T-cell (primary cell): ENCODE data around the gene HK1. TPM values are rescaled to one million over a fixed set of nuclear protein-coding genes. Genes with fewer than 3 reads are reported as not detected.
"Not testable (repeated sequence)": the region's sequence is repeated elsewhere in the genome, so short reads cannot be mapped to it uniquely, and the experiment has no call there.

Experiments
- ATAC-seq, 4 experiments: fragments of 200-7000 bp in 3 of 4; fragments of 150-1000 bp in 1 of 4; cut with Tn5 transposase; replicated peaks in 1 of 4; 1 replicate in 3 of 4; 2 replicates in 1 of 4; pipeline ENCODE4 v1.10.0; 2021; ENCODE audit warnings: moderate library complexity in 3 of 4, mild to moderate bottlenecking in 2 of 4, moderate number of reproducible peaks in 1 of 4
- CTCF ChIA-PET, 2 donors: fragments of 300-600 bp; sonication (Branson Sonifier 250); formaldehyde crosslinking; loops; one replicate each; lab custom pipeline; 2022; ENCODE audit warnings: antibody characterized with exemption in 2 of 2; lab: Charles Lee
- POLR2A ChIA-PET, 2 donors: fragments of 300-600 bp; sonication (Branson Sonifier 250); formaldehyde crosslinking; loops; one replicate each; lab custom pipeline; 2022; ENCODE audit warnings: antibody characterized with exemption in 2 of 2; lab: Charles Lee
- DNase-seq, 35 experiments: peaks; one replicate each; pipeline versions ENCODE4 v3.0.0 to v3.0.0-alpha.2; 2013 to 2023
- H3K27ac ChIP-seq: one replicate; pipeline ENCODE4 v1.5.1; 2013; ENCODE audit warnings: low read length
- H3K27me3 ChIP-seq, 2 experiments: replicated peaks in 1 of 2; 1 replicate in 1 of 2; 2 replicates in 1 of 2; pipeline versions ENCODE4 v1.6.1 to v1.7.0; 2013; ENCODE audit warnings: low read length in 1 of 2, mixed read lengths in 1 of 2; ENCODE audit not compliant: control insufficient read depth in 2 of 2, insufficient read depth in 2 of 2; ENCODE audit errors: extremely low read depth in 1 of 2
- H3K36me3 ChIP-seq, 2 donors: 1 replicate in 1 of 2; 2 replicates in 1 of 2; pipeline versions ENCODE4 v1.6.1 to v1.7.0; 2013; ENCODE audit warnings: low read length in 1 of 2; ENCODE audit not compliant: control insufficient read depth in 2 of 2, insufficient read depth in 1 of 2; ENCODE audit errors: extremely low read depth in 1 of 2
- H3K4me1 ChIP-seq, 2 experiments: 1 replicate in 1 of 2; 2 replicates in 1 of 2; pipeline versions ENCODE4 v1.6.1 to v1.7.0; 2013; ENCODE audit warnings: low read length in 2 of 2, mixed read lengths in 1 of 2; ENCODE audit not compliant: insufficient read depth in 2 of 2, control insufficient read depth in 1 of 2; ENCODE audit errors: extremely low read depth in 1 of 2
- H3K4me3 ChIP-seq, 2 donors: 1 replicate in 1 of 2; 2 replicates in 1 of 2; pipeline versions ENCODE4 v1.5.1 to v1.7.0; 2013; ENCODE audit warnings: mild to moderate bottlenecking in 2 of 2, low read length in 1 of 2, moderate library complexity in 1 of 2; ENCODE audit not compliant: control insufficient read depth in 1 of 2; ENCODE audit errors: extremely low read depth in 1 of 2
- H3K9me3 ChIP-seq: 2 replicates; pipeline ENCODE4 v1.7.0; 2013
- H3K27ac Mint-ChIP-seq, 2 donors: one replicate each; pipeline ENCODE4 v1.8.0; 2020 to 2021; ENCODE audit warnings: mild to moderate bottlenecking in 2 of 2, mixed read lengths in 2 of 2
- H3K27me3 Mint-ChIP-seq, 2 donors: one replicate each; pipeline ENCODE4 v1.8.0; 2021 to 2022; ENCODE audit warnings: mixed read lengths in 2 of 2
- H3K36me3 Mint-ChIP-seq: one replicate; pipeline ENCODE4 v1.8.0; 2021; ENCODE audit warnings: mixed read lengths
- H3K4me1 Mint-ChIP-seq, 3 donors: one replicate each; pipeline ENCODE4 v1.8.0; 2020 to 2022; ENCODE audit warnings: mixed read lengths in 3 of 3, mild to moderate bottlenecking in 1 of 3
- H3K4me3 Mint-ChIP-seq, 3 donors: one replicate each; pipeline ENCODE4 v1.8.0; 2020 to 2022; ENCODE audit warnings: mild to moderate bottlenecking in 3 of 3, mixed read lengths in 3 of 3, moderate library complexity in 3 of 3
- H3K9me3 Mint-ChIP-seq, 3 donors: one replicate each; pipeline ENCODE4 v1.8.0; 2020 to 2022; ENCODE audit warnings: mixed read lengths in 3 of 3
- WGBS: methylation state at CpG from one replicate; pipeline ENCODE4 v1.1.5; 2013; ENCODE audit warnings: missing lambda C conversion rate; ENCODE audit not compliant: insufficient coverage; 5-methylcytosine and 5-hydroxymethylcytosine counted together
- total RNA-seq, 35 experiments: library from RNA in 6 of 35; stranded (reverse) in 6 of 35; fragments of 120-200 nt in 1 of 35; gene quantifications; one replicate each; pipeline versions ENCODE4 v1.2.1 to v1.2.4 and lab custom pipeline; 2013 to 2026

Gene HK1
- total RNA-seq, 5 donors from 2014 or later (not counting 1 experiment from before 2014, with no cell fraction given): 66.3 to 85.5 (median 83.6) TPM

DNA sequence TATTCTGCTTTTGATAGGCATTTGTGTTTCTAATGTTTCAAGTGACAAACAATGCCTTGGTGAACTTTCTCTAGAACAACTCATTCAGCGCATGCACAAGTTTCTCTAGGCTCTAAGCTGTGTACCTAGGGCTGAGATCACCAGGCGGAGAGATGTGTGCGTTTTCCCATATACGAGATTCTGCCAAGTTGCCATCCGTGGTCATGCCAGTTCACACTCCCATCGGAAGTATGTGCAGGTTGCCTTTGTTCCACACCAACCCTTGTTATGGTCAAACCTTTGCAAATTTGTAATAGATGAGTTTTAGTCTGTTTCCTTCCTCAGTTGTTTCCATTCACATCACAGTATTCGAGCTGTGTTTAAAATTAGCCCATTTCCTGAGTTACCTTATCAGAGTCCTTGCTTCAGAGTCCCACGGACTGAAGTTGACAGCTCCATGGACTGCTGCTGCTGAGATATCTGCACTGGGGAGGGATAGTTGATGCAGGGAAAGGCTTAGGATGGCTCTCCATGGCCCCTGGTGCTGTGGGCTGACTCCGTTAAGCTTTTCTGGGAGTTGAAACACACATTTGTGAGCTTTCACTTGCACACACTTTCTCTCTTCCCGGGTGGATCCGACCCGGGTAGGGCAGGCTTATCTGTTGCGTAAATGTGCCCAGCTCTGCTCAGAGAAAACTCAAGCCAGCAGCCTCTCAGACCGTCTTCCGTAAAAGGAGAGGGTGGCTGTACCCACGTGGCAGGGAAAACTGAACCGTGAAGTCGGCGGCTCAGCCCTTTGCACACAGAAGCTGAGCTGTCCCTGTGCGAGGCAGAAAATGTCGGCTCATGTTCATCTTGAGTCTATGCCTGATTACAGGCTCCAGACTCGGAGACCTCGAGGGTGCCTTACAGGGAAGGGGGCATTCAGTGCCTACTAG lies 49.4 kb downstream of the HK1 start:
- Mint-ChIP-seq H3K27me3 (no peaks in the 10 kb centered on the region), H3K9me3 (no peaks in the 10 kb centered on the region), H3K4me3 (peak overlapping the region; percentile 70 to 79 (median 72)), H3K4me1 (peaks cover 76 to 82% (median 81%) of the 10 kb centered on the region in 3 donors), H3K36me3 (peaks cover 5% of the 10 kb centered on the region), H3K27ac (peak overlapping the region; percentile 82 to 92)
- WGBS: 17% methylated on average over 16 of the region's 23 CpGs
- peaks cover 34 to 54% of the 10 kb centered on the region in 2 experiments for H3K4me1 ChIP-seq
- ChIA-PET POLR2A (interaction anchor here (0.6 to 1.1 kb wide), 3 partner anchors 8 to 123 kb away, joined by 3 to 6 read pairs (median 3); partner anchors contain the start of gene TSPAN15 (in 1 of the 2)), CTCF (interaction anchor here in 1 of 2 donors (0.6 to 2.3 kb wide), 7 partner anchors 9 to 841 kb away, joined by 3 to 15 read pairs (median 3); no protein-coding TSS in a partner anchor)
- peak; percentile 81 to 93 (median 85) for ATAC-seq
- no peaks in the 10 kb centered on the region for H3K9me3 ChIP-seq
- peak in 21 of 35 experiments; percentile 8 to 57 (median 35) for DNase-seq
- peak overlapping the region; percentile 70 for H3K27ac ChIP-seq
- peak overlapping the region; percentile 35 to 66 for H3K4me3 ChIP-seq
- no peaks in the 10 kb centered on the region for H3K27me3 ChIP-seq
- H3K36me3 ChIP-seq: peaks cover 0 to 5% of the 10 kb centered on the region in 2 donors

DNA sequence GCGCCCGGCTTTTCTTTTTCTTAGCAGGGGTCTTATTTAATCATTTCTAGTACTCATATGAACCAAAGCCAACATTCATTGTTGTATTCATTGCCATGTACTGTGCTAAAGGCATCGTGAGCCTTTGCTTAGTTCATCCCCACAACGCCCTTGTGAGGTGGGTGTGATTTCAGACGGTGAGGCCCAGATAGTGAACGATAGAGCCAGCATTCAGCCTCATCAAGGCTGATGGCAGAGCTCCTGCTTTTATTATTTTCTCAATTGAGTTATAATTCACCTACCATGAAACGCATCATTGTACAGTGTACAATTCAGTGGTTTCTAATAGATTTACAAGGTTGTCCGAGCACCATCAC lies 50.1 kb downstream of the HK1 start:
- H3K4me1 ChIP-seq: peaks cover 34 to 60% of the 10 kb centered on the region in 2 experiments
- no CpG with 5 or more reads among the region's 8 CpGs for WGBS
- no peak for DNase-seq
- peak overlapping the region; percentile 70 for H3K27ac ChIP-seq
- ATAC-seq: peak; percentile 17 to 42 (median 29)
- H3K36me3 Mint-ChIP-seq: peaks cover 7% of the 10 kb centered on the region
- no peaks in the 10 kb centered on the region for H3K27me3 ChIP-seq
- ChIA-PET POLR2A (interaction anchor here (0.6 to 1.1 kb wide), 2 partner anchors 9 to 28 kb away, joined by 3 to 6 read pairs; no protein-coding TSS in a partner anchor), CTCF (interaction anchor here in 1 of 2 donors (1.1 to 2.3 kb wide), 2 partner anchors 10 to 20 kb away, joined by 4 to 15 read pairs; no protein-coding TSS in a partner anchor)
- H3K27ac Mint-ChIP-seq: peak overlapping the region; percentile 82 to 92
- H3K4me1 Mint-ChIP-seq: peaks cover 75 to 83% (median 82%) of the 10 kb centered on the region in 3 donors
- H3K9me3 ChIP-seq: no peaks in the 10 kb centered on the region
- H3K27me3 Mint-ChIP-seq: no peaks in the 10 kb centered on the region
- peaks cover 0 to 5% of the 10 kb centered on the region in 2 donors for H3K36me3 ChIP-seq
- no peak overlapping the region for H3K4me3 ChIP-seq
- H3K9me3 Mint-ChIP-seq: no peaks in the 10 kb centered on the region
- peak overlapping the region; percentile 70 to 79 (median 72) for H3K4me3 Mint-ChIP-seq

DNA sequence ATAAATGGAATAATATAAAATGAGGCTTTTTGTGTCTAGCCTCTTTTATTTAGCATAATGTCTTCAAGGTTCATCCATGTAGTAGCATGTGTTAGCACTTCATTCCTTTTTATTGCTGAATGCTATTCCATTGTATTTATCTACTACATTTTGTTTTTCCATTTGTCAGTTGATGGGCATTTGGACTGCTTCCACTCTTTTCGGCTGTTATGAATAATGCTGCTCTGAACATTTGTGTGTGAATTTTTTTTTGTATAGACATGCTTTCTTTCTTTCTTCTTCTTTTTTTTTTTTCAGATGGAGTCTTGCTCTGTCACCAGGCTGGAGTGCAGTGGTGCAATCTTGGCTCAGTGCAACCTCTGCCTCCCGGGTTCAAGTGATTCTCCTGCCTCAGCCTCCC lies 50.6 kb downstream of the HK1 start:
- H3K9me3 ChIP-seq, ATAC-seq, H3K4me3 ChIP-seq, H3K9me3 Mint-ChIP-seq, H3K27me3 ChIP-seq, H3K36me3 Mint-ChIP-seq, DNase-seq, H3K27me3 Mint-ChIP-seq, H3K36me3 ChIP-seq: not testable (repeated sequence)
- Mint-ChIP-seq H3K4me1 (peaks cover 70 to 82% (median 81%) of the 10 kb centered on the region in 3 donors), H3K27ac (peak overlapping the region; percentile 82 to 92), H3K4me3 (peak overlapping the region in 1 of 3 donors; percentile 79)
- ChIA-PET CTCF (interaction anchor here in 1 of 2 donors (2.3 kb wide), 1 partner anchor 10 kb away, joined by 15 read pairs; no protein-coding TSS in a partner anchor), POLR2A (interaction anchor here in 1 of 2 donors (0.6 kb wide), 1 partner anchor 27 kb away, joined by 3 read pairs; no protein-coding TSS in a partner anchor)
- WGBS: 100% methylated on average over 1 of the region's 2 CpGs
- Histone ChIP-seq H3K27ac (peak overlapping the region; percentile 70), H3K4me1 (peaks cover 34 to 63% of the 10 kb centered on the region in 2 experiments)

DNA sequence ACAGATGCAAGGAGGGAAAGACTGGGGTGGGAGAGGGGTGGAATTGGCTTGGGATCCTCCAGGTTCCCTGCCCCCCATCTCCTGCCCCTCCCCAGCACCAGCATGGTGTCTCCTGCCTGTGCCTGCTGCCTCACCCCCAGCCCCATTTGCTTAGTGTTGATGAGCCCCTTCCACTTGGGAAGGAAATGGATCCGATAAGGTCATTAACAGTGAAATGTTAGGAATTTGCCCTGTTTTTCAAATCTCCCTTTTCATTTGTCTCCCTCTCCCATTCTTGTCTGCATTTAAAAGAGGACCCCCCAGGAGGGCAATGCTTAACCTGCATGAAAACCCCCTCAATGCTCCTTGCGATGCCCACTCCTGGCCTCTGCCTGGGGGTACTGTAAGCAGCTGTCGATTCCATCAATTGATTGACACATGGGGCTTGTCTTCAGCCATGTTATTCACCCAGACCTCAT lies 51.5 kb downstream of the HK1 start:
- H3K4me1 ChIP-seq: peaks cover 38 to 64% of the 10 kb centered on the region in 2 experiments
- POLR2A ChIA-PET: no interaction called here
- H3K36me3 ChIP-seq: peaks cover 0 to 5% of the 10 kb centered on the region in 2 donors
- Mint-ChIP-seq H3K4me3 (no peak overlapping the region), H3K27ac (peak overlapping the region; percentile 66 to 80), H3K4me1 (peaks cover 76 to 83% (median 82%) of the 10 kb centered on the region in 3 donors), H3K9me3 (no peaks in the 10 kb centered on the region), H3K27me3 (no peaks in the 10 kb centered on the region), H3K36me3 (peaks cover 7% of the 10 kb centered on the region)
- DNase-seq: no peak
- CTCF ChIA-PET: no interaction called here
- no peaks in the 10 kb centered on the region for H3K27me3 ChIP-seq
- ATAC-seq: no peak
- no peak overlapping the region for H3K4me3 ChIP-seq
- no peaks in the 10 kb centered on the region for H3K9me3 ChIP-seq
- H3K27ac ChIP-seq: no peak overlapping the region
- 92% methylated on average over 2 of the region's 3 CpGs for WGBS

DNA sequence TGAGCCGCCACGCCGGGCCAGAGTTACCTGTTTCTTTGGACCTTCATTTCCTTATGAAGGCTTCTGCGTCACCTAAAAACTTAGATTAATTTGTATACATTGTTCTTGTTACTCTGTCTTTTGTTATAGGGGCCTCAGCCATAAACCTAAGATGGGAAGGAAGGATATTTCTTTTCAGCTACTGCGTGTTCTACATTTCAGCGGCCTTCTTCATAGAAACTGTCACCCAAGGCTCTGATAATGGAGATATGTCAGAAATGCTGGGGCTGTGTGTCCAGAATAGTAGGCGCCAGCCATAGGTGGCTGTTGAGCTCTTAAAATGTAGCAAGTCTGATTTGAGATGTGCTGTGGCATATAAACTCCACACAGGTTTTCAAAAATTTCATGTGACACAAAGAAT lies 52.9 kb downstream of the HK1 start:
- no peaks in the 10 kb centered on the region for H3K9me3 ChIP-seq
- no peaks in the 10 kb centered on the region for H3K27me3 ChIP-seq
- H3K4me3 ChIP-seq: no peak overlapping the region
- H3K27ac ChIP-seq: no peak overlapping the region
- WGBS: 100% methylated on average over 3 of the region's 7 CpGs
- no peak for DNase-seq
- no peaks in the 10 kb centered on the region for H3K27me3 Mint-ChIP-seq
- H3K4me1 ChIP-seq: peaks cover 49 to 67% of the 10 kb centered on the region in 2 experiments
- peaks cover 9% of the 10 kb centered on the region for H3K36me3 Mint-ChIP-seq
- POLR2A ChIA-PET: no interaction called here
- no peak for ATAC-seq
- no peak overlapping the region for H3K4me3 Mint-ChIP-seq
- CTCF ChIA-PET: no interaction called here
- no peak overlapping the region for H3K27ac Mint-ChIP-seq
- H3K4me1 Mint-ChIP-seq: peaks cover 81 to 90% (median 84%) of the 10 kb centered on the region in 3 donors
- peaks cover 0 to 5% of the 10 kb centered on the region in 2 donors for H3K36me3 ChIP-seq
- H3K9me3 Mint-ChIP-seq: no peaks in the 10 kb centered on the region
